K562 treated with DMSO at 1 percent for 24 hours (cell line): ENCODE data around the gene GTPBP1. TPM values are rescaled to one million over a fixed set of nuclear protein-coding genes. Genes with fewer than 3 reads are reported as not detected.

Experiments
- total RNA-seq: library from RNA; unstranded; fragments of 300-600 nt; gene quantifications from 2 replicates; pipeline ENCODE4 v1.2.3, GENCODE V29; 2022; ENCODE audit warnings: low read depth; ENCODE audit not compliant: insufficient read depth

GTPBP1 gene
- 26.5 and 28.2 TPM in 2 replicates for total RNA-seq

GRCh38 chr22:38705235-38706100, at the start of gene GTPBP1:
GTPBP1 (plus strand) TSS chr22:38705944; CDS start chr22:38705956, 12 bp downstream.

DNA sequence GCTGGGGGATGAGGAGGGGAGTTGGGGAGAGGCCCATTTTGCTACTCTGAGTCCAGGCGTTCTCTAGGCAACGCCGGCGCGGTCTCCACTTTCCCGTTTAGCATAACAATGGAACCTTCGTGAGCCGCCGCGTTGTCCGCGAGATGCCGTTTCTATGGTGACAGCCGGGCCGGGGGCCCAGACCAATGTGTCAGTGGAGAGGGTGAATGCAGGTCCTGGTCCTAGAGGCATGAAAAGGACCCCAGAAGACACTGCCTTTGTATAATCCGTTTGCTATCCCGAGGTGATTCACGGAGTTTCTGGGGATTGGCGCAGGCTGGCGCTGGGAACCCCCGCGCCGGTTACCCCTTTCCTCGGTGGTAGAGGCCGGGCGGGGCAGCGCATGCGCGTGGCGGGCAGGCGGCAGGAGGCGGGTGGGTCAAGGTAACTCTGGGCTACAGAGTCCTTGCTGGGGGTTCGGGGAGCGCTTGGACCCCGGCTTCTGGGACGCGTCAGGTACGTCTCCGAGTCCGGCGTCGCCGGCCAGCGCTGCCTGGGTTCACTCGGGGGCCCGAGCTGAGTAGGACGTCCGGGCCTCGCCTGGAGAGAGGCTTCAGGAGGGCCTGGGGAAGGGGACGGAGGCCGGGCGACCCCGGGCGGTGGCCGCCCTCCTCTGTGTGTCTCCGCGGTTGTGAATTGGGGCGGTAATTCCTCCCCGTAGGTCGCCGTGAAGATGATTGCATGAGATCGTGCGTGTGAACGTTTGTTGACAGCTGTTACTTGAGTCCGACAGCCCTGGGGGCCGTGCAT, 49.3 kb upstream of the GTPBP1 start, which contains the start of the genes CBY1 and FAM227A:
CBY1 (plus strand) TSS at position 383 of the 789 bp plus-strand sequence. CDS start 11,417 bp downstream, outside the sequence.
FAM227A (minus strand) TSS at position 137 of the 789 bp plus-strand sequence. CDS start 6,224 bp downstream, outside the sequence.

GRCh38 chr22:38681582-38682335, 24.0 kb upstream of the GTPBP1 start, which contains the start of gene TOMM22:
TOMM22 (plus strand) TSS chr22:38681957; CDS start chr22:38681979, 22 bp downstream.

GRCh38 chr22:38700789-38701628, 4.7 kb upstream of the GTPBP1 start, which contains the start of gene JOSD1:
JOSD1 (minus strand) TSS chr22:38700943; CDS start chr22:38699987, 956 bp downstream.

DNA sequence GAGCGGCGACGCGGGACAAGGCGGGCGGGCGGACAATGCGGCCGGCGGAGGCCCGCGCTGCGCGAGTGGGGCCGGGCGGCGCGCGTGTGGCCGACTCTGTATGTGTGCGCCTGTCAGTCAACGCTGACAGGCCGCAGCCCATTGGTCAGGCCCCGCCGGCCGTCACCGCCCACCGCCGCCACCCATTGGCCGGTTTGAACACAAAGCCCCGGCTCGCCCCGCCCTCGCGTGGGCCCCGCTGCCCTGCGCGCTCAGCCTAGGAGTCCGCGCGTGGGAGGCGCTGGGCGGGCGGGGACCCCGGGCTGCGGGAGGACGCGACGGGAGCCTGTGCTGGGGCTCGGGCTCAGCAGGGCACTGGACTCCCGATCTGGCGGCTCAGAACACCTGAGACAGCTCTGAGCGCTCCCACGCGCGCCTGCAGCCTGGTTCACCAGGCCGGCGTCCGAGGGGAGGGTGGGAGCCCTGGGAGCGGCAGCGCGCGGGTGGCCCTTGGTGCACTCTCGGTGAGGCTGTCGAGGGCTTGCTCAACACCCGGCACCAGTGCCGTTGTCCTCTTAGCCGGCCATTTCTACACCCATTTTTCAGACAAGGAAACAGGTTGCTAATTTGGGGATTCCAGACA, 50.3 kb downstream of the GTPBP1 start, which contains the start of gene SUN2:
SUN2 (minus strand) TSS at position 88 of the 622 bp plus-strand sequence. CDS start 3,370 bp downstream, outside the sequence.

Other genes with a start within 250 kb of the GTPBP1 start
- 16.7 and 17.8 TPM in 2 replicates for gene KDELR3, start 237.8 kb upstream of the GTPBP1 start, total RNA-seq
- gene DDX17, start 199.6 kb upstream of the GTPBP1 start, total RNA-seq = 127 and 130 TPM in 2 replicates
- 1.9 and 6.6 TPM in 2 replicates for gene DMC1, start 135.8 kb upstream of the GTPBP1 start, total RNA-seq
- gene FAM227A, start 49.6 kb upstream of the GTPBP1 start, total RNA-seq = 0.09 and 0.32 TPM in 2 replicates
- 11.1 and 17.2 TPM in 2 replicates for gene CBY1, start 49.3 kb upstream of the GTPBP1 start, total RNA-seq
- gene TOMM22, start 24.0 kb upstream of the GTPBP1 start, total RNA-seq = 12.6 and 13.0 TPM in 2 replicates
- 31.2 and 34.0 TPM in 2 replicates for gene JOSD1, start 5.0 kb upstream of the GTPBP1 start, total RNA-seq
- gene SUN2, start 50.1 kb downstream of the GTPBP1 start, total RNA-seq = 72.7 and 74.5 TPM in 2 replicates
- gene DNAL4, start 88.2 kb downstream of the GTPBP1 start, total RNA-seq = 15.3 and 16.5 TPM in 2 replicates
- gene NPTXR, start 138.1 kb downstream of the GTPBP1 start, total RNA-seq = 5.1 and 5.8 TPM in 2 replicates
- gene CBX6, start 166.3 kb downstream of the GTPBP1 start, total RNA-seq = 12.3 and 12.5 TPM in 2 replicates